Dermis microvascular lymphatic vessel endothelial cell (primary cell): ENCODE measurements around the gene MDM2. TPM values are rescaled to one million over a fixed set of nuclear protein-coding genes. Genes with fewer than 3 reads are reported as not detected.

Experiments used
- DNase-seq, 2 donors: peaks; one replicate each; pipeline versions ENCODE4 v3.0.0 to v3.0.0-alpha.2; 2010; ENCODE audit warnings: low read depth in 2 of 2
- total RNA-seq: library from RNA; depleted of rRNA; stranded (reverse); fragments of >200 nt; gene quantifications from 2 replicates; pipeline ENCODE4 v1.2.1, GENCODE V29; 2014

MDM2 gene
- total RNA-seq, 1 donor from 2014 or later, result 223 TPM

DNA sequence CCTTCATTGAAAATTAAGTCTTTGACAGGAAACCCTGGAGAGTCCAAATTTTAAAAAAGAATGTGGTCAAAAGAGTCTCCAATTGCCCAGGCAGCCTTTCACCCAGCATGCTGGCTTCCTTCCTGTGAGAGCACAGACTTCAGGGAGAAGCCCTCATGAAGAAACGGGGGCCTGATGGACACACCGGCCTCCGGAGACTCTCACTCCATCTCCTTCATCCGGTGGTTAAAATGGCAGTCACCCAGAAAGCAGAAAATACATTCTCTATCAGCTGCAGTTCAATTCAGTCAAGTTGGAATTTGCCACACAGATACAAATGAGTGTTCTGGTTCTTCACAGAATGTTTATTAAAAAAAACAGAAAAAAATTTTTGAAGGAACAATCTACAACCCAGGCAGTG lies 68.5 kb downstream of the MDM2 start:
- DNase-seq, result no peak

DNA sequence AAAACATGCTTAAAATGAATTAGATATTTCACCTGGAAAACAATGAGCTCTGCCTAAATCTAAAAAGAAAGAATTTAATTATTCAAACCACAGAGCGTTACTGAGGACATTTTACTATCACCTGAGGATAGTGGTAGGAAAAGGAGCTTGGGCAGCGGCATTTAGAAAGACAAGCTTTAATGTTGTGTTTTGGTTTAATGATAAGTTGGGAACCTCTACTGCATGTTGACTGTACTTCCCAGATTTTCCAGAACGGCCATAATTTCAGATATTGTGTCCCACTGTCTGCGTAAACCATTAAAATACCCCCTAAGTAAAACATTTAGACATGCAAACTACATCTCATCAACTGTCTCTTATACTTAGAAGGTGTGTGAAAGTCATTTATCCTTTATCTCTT lies 69.6 kb downstream of the MDM2 start:
- no peak for DNase-seq

DNA sequence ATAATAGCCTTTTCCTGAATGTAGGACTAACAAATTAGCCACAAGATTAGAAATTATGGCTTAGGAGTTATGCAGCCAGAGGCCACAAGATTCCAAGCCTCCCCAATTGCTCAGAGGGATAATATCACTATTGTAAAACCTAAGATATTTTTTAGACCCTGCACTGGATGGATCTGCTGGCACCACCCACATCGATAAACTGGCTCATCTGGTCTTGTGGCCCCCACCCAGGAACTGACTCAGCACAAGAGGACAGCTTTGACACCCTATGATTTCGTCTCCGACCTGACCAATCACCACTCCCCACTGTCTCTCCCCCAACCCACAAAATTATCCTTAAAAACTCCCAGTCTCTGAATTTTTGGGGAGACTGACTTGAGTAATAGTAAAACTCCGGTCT lies 70.3 kb downstream of the MDM2 start:
- no peak for DNase-seq

DNA sequence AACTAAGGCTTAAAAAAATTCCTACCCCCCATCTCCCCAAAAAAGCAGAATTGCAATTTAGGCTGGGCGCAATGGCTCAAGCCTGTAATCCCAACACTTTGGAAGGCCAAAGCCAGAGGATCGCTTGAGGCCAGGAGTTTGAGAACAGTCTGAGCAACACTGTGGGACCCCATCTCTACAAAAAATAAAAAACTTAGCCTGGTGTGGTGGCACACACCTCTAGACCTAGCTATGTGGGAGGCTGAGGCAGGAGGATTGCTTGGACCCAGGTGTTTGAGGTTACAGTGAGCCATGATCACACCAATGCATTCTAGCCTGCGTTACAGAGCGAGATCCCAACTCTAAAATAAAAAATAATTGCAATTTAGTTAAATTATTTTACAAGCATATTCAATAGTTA lies 70.9 kb downstream of the MDM2 start:
- no peak for DNase-seq

DNA sequence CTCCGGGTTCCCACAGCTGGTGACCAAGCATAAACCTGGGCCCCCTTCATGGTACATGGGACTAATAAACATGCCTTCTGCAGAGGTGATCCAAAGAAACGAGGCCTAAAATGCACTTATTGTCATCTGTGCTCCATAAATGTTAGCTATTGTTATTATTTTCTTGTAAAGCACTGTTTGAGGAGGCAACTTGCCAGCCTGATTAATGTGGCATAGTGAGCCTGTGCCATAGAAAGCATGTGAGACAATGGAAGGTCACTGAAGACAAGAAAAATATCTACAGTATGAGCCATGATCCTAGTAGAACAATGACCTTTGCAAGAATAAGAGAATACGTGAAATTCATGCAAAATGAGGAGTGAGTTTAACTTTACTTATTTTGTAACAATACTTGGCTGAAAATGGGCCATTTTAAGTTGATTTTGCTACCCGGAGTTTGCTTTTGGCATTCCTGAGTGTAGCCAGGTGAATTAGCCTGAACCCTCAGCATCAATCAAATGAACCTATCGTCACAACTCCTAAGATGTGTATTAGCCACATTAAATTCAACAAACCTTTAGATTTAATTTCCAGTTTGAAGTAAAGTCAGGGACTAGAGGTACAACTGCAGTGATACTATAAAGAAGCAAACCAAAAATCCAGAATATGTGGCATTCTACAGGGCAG lies 72.8 kb downstream of the MDM2 start:
- peak in 1 of 2 donors; percentile 21 for DNase-seq

DNA sequence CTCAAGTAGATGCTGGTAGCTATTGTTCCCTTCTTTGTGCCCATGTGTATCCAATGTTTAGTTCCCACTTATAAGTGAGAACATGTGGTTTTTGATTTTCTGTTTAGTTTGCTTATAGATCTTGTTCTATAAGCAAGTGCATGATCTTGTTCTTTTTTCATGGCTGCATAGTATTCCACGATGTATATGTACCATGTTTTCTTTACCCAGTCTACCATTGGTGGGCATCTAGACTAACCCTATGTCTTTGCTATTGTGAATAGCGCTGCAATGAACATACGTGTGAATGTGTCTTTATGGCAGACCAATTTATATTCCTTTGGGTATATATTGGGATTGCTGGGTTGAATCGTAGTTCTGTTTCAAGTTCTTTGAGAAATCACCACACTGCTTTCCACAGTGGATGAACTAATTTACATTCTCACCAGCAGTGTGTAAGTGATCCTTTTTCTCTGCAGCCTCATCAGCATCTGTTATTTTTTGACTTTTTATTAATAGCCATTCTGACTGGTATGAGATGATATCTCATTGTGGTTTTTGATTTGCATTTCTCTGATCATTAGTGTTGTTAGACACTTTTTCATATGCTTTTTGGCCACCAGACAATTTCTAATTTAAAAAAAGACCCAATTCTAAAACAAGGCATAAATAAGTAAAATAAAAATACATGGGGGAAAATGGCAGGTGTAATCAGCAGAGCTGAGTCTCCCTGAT lies 74.4 kb downstream of the MDM2 start:
- no peak for DNase-seq

DNA sequence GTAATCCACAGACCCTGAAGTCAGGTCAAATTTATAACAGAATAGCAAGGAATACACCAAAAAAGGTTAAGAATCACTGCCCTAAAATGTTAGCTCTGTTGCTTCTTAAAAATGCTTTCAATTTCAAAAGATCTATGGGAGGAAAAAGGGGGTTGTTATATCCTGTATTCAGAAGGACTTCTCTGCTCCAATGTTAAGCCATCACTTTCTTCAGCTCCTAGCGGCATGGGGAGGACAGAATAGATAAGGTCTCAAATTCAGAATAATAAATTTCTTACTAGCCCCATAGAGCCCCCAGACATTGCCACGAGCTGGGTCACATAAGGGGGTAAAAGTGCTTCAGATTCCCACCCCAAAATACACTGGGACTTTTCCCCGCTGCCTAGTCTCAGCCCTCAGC lies 75.2 kb downstream of the MDM2 start:
- no peak for DNase-seq

DNA sequence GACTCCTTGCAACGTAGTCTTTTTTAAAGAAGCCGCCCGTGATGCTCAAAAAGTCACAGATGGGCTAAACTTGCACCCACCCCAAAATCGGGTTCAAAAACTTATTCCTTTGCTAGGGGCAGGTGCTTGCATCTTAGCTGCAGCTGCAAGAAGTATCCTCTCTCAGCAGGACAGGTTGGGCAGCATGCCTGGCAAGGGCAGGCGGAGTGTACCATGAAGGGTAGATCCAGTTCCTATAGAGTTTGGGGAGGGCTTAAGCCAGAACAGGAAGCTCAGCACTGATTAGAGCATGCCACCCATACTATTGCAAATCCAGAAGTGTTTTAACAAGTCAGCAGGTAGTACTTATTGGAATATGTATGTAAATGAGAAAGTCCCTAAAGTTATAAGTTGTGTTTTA lies 76.3 kb downstream of the MDM2 start:
- DNase-seq, result no peak

DNA sequence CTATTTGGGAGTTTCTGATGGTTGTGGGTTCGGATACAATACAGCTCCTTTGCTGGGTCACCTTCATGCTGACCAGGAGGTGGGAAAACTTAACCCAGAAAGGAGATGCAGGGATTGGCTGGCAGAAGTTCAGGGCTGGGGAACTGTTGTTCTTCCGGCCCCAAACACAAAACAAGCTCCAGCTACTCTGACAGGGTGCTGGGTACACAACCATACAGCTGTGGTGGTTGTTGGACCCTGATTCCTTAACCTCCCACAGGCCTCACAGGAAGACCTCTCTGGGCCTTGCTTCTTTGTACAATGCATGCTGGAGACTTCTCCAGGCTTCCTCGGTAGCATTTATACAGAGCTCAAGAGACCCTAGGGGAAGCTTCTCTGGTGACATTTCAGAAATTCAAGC lies 77.4 kb downstream of the MDM2 start:
- DNase-seq, result no peak

DNA sequence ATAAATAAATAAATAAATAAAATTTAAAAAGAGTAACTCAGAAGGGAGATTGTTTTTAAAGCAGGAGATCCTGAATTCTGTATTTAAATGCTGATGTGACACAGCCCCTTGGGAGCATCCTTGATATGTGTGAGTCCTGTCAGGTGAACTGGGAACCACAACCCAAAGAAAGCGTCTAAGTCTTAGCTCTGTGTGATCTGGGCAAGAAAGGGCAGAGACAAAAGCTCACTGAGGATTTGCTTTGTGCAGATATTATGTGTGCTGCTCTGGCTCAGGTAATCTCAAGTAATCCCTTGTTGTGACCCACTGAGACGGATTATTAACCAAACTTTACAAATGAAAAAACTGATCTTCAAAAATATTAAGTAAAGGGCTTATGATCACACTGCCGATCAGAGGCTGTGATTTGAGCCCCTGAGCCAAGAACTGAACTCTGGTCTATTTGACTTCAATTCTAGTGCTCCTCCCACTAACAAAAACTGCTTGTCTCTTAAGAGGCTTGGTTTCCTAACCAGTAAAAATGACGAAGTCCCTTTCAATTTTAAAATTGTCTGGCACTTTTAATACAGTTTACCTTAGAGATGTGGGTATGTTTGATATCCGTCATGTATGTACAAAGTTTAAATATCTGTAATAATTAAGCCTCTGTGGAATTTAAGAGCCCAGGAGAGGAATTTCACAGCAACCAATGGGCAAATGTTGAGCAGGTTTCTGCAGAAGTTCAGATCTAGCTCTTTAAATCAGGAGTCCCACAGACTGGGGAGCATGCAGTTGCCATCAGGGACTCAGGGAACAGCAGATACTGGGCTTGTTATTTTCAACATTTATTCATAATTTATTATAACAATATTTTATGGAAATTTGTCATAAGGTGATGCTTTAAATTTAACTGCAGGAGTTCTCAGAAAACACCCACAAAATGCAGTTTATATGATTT lies 78.9 kb downstream of the MDM2 start:
- no peak for DNase-seq

DNA sequence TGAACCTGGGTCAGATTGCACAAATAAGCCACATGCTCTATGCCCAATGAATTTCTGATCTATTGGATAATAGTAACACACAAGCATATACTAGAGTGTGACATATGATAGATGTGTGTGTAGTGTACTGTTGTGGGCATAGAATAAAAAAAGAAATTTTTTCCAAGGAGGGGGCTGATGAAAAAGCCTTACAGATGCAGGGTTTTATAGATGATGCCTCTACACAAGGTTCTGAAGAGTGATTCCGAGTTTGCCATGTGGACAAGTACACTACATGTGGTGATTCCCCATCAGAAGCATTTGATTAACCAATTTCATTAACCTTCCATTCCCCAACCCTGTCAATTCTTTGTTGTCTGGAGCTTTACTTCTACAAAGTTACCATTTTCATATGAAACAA lies 79.7 kb downstream of the MDM2 start:
- DNase-seq, result no peak

DNA sequence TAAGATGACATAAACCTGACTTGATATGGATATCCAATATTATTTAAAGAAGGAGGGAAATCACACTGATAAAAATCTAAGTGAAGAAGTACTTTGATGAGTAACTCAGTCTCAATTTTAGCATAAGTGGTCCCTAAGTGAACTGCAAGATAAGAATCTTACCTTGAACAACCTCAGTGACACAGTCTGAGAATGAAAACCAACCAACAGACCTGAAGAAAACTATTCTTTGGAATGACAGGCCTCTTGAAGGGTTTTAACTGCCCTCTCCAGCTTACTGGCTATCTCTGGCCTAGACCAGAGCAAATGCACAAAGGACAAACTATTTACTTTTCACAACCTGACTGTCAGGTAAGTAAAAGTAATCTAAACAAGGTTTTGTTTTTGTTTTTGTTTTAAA lies 80.3 kb downstream of the MDM2 start:
- DNase-seq, result no peak

DNA sequence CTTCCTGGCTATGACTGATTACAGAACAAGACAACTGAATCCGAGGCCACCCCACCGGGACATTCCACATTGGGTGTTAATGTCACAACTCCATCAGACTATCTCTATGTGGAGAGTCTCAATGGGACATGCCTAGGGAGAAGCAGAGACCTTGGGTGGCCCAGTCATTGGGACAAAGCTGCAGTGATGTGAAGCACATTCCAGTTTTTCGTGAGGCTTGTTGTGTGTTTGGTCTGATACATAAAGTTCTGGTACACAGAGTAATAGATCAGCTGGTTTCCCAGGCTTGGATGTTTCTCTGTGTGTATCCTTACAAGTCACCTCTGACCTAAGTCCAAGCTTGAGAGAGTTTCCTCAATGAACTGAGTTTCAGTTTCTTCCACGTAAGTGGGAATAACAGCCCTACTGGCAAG lies 82.7 kb downstream of the MDM2 start:
- no peak for DNase-seq

DNA sequence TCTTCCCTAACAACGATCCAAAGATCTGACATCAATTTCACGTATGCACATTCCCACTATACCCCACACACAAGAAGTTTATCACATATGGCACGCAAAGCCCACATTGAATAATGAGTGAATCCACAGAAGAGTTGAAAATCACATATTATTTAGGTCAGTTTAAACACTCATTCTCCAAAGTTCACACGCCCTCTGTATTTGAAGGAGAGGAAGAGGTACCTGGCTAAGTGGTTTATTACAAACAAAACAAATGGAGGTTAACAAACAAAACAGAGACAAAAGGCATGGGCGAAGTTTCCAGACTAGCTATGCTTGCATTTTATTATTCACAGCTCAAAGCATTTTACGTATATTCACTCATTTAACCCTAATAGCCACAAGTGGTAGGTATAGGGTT lies 83.2 kb downstream of the MDM2 start:
- DNase-seq, result no peak

DNA sequence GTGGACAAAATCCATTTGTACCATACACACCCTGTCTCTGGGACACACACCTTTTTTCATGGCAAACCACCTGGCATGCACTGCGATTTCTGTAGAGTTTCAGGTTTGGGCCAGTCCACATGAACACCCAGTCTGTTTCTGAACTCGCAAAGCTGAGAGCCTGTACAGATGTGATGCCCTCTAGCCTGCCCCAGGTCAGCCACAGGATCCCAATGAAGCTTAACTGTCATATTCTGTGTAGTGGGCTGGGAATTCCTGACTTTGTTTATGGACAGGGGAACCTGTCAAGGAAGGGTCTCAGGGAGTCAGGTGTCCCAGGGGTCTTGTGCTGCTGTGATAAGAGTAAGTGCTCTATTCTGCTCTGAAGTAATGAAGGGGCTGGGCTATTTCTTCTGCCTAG lies 85.2 kb downstream of the MDM2 start:
- no peak for DNase-seq

DNA sequence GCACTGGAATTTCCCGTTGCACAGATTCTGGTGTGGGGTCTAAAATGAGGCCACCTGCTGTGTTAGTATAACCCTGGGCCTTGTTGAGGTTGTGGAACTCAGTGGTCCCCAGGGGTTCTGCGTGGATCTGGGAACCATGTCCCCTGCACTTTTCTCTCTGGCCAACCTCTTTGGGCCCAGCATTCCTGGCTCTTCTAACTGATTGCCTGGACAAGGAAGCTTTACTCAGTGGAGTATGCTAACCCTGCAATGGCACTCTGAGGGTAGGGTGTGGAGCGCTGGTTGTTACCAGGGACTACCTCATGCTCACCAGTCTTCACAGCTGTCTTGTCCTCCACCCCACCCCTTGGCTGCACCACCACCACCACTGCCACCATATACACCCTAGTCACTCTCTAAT lies 85.8 kb downstream of the MDM2 start:
- no peak for DNase-seq

DNA sequence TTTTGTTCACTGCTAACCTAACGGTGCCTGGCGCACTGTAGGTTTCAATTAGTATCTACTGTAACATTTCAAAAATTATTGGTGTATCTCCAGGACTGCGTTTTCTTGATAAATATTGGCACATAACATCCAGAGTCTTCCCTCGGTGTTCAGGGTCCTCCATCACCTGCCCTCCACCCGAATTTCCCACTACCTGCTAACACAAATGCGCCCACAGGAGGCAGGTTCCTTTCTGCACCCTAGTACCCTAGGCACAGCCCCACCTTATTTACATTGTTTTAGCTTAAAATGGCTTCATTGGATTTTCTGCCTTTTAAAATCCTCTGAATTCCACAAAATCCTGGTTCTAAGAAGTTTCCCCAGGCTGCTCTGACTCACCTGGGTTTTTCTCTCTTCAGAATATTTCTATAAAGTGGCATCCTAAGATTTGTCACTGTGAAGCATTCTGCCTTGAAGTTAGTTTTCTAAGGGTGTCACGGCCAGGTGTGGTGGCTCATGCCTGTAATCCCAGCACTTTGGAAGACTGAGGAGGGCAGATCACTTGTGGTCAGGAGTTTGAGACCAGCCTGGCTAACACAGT lies 86.4 kb downstream of the MDM2 start:
- DNase-seq, result no peak

DNA sequence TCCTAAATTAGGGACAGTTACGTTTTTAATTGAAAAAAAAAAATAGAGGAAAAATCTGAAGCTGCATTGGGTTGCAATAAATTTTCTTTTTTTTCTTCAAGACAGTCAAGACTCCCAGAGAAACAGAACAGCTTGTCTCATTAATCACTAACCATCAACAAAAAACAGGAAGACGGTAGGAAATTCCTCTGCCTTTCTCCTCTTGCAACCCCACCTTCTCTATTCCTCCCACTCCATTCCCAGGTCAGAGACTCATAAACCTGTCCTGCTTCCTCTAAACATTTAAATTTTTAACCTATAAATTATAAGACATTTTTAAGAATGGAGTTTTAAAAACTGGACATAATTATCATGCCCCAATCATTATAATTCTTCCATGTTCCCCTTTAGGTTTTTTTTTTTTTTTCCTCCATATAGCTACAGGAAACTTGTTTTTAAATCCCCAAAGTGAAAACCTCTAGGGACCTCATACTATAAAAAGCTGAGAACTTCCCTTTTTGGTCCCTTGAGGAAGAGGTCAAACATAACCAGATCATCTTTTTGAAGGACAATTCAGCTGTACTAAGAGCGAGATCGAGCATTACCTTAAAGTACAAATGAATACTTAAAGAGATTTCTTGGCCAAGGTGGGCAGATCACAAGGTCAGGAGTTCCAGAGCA lies 89.0 kb downstream of the MDM2 start:
- DNase-seq, result no peak

DNA sequence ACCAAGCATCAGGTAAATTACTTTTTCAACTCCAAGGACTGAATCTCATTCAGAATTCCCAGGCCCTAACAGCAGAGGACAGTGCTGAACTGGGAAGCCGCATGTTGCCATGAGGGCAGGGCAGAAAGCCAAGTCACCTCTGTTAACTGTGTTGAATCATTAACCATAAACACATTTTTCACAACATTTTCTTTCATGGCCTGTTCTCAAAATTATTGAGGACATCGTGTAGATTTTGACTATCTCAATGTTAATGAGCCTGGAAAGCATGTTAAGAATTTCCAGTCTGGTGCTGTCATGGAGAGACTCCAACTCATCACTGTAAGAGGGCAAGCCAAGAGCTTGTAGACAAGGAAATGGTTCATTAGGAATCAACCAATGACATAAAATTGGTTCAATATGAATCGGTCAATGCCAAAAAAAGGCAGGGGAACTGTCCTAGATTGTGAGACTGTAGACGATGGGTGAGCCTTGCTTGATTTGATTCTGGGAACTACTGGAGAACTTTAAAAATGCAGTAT lies 91.3 kb downstream of the MDM2 start:
- peak in 1 of 2 donors; percentile 5 for DNase-seq

DNA sequence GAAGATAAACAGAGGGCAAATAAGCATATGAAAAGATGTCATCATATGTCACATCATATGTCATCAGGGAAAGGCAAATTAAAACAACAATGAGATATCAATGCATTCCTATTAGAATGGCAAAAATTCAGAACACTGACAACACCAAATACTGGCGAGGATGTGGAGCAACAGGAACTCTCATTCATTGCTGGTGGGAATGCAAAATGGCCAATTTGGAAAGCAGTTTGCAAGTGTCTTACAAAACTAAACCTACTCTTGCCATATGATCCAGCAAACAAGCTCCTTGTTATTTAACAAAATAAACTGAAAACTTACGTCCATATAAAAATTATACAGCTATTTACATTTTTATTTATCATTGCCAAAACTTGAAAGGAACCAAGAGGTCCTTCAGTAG lies 92.3 kb downstream of the MDM2 start:
- no peak for DNase-seq
